ENCODE data around the gene HJURP.

The HJURP gene

GRCh38 chr2:233811732-233812131 is 42.6 kb downstream of the HJURP start:
- no peak for DNase-seq

GRCh38 chr2:233811087-233811486 is 43.2 kb downstream of the HJURP start:
- DNase-seq, result no peak

GRCh38 chr2:233810385-233810784 is 44.0 kb downstream of the HJURP start:
- DNase-seq, result no peak

- no peak for DNase-seq
These were observed 46.1 kb downstream of the HJURP start for GRCh38 chr2:233807966-233808935.

GRCh38 chr2:233807215-233807865 is 47.0 kb downstream of the HJURP start:
- DNase-seq, result no peak

- no peak for DNase-seq
These were observed 50.3 kb downstream of the HJURP start for GRCh38 chr2:233803994-233804393.

GRCh38 chr2:233803292-233803911 is 50.9 kb downstream of the HJURP start:
- DNase-seq, result no peak

- DNase-seq, result no peak
These were observed 52.1 kb downstream of the HJURP start for GRCh38 chr2:233802132-233802815.

- DNase-seq, result no peak
These were observed 52.8 kb downstream of the HJURP start for GRCh38 chr2:233801357-233802131.

- no peak for DNase-seq
These were observed 54.1 kb downstream of the HJURP start for GRCh38 chr2:233800208-233800607.

GRCh38 chr2:233799716-233800115 is 54.6 kb downstream of the HJURP start:
- no peak for DNase-seq

GRCh38 chr2:233799087-233799665 is 55.2 kb downstream of the HJURP start:
- no peak for DNase-seq

GRCh38 chr2:233798335-233799086 is 55.8 kb downstream of the HJURP start:
- DNase-seq, result no peak

GRCh38 chr2:233796254-233796653 is 58.1 kb downstream of the HJURP start:
- no peak for DNase-seq

GRCh38 chr2:233795735-233796171 is 58.6 kb downstream of the HJURP start:
- no peak for DNase-seq

GRCh38 chr2:233794128-233794658 is 60.1 kb downstream of the HJURP start:
- DNase-seq, result no peak

- DNase-seq, result no peak
These were observed 60.7 kb downstream of the HJURP start for GRCh38 chr2:233793465-233794127.

- no peak for DNase-seq
These were observed 61.6 kb downstream of the HJURP start for GRCh38 chr2:233792720-233793119.

GRCh38 chr2:233791883-233792329 is 62.4 kb downstream of the HJURP start:
- no peak for DNase-seq
